Lung (tissue), 12 donors: ENCODE results near the gene CAPS2. TPM values are rescaled to one million over a fixed set of nuclear protein-coding genes. Genes with fewer than 3 reads are reported as not detected.

ENCODE experiments used
- ATAC-seq: fragments of 200-7000 bp; cut with Tn5 transposase; one replicate; pipeline ENCODE4 v1.9.1; 2020; ENCODE audit warnings: moderate number of reproducible peaks; ENCODE audit not compliant: insufficient read depth, low FRiP score
- DNase-seq, 3 donors: peaks; one replicate each; pipeline ENCODE4 v3.0.0-alpha.2; 2013 to 2017
- H3K27ac ChIP-seq, 2 donors: one replicate each; pipeline ENCODE4 v1.5.1; 2013; ENCODE audit warnings: mild to moderate bottlenecking in 2 of 2, moderate library complexity in 2 of 2, control low read depth in 1 of 2, inconsistent platforms in 1 of 2, low read depth in 1 of 2, low read length in 1 of 2
- H3K27me3 ChIP-seq, 3 donors: one replicate each; pipeline ENCODE4 v1.5.1; 2013; ENCODE audit warnings: low read length in 2 of 3; ENCODE audit not compliant: control insufficient read depth in 3 of 3, insufficient read depth in 3 of 3
- H3K36me3 ChIP-seq, 4 donors: one replicate each; pipeline ENCODE4 v1.5.1; 2013; ENCODE audit warnings: low read length in 4 of 4, mild to moderate bottlenecking in 1 of 4, moderate library complexity in 1 of 4; ENCODE audit not compliant: control insufficient read depth in 4 of 4, insufficient read depth in 4 of 4
- H3K4me1 ChIP-seq, 5 donors: one replicate each; pipeline ENCODE4 v1.5.1; 2013; ENCODE audit warnings: low read length in 5 of 5, mild to moderate bottlenecking in 2 of 5, moderate library complexity in 1 of 5; ENCODE audit not compliant: control insufficient read depth in 5 of 5, insufficient read depth in 5 of 5
- H3K4me3 ChIP-seq: one replicate; pipeline ENCODE4 v1.5.1; 2013; ENCODE audit warnings: mild to moderate bottlenecking, control low read depth, moderate library complexity
- H3K9ac ChIP-seq, 2 donors: one replicate each; pipeline ENCODE4 v1.5.1; 2013; ENCODE audit warnings: low read length in 2 of 2, control low read depth in 1 of 2; ENCODE audit not compliant: insufficient read depth in 1 of 2
- H3K9me3 ChIP-seq, 4 donors: one replicate each; pipeline ENCODE4 v1.5.1; 2013; ENCODE audit warnings: low read length in 3 of 4, mild to moderate bottlenecking in 1 of 4, moderate library complexity in 1 of 4; ENCODE audit not compliant: control insufficient read depth in 4 of 4, insufficient read depth in 3 of 4
- WGBS, 2 donors: extraction: QIAGEN DNeasy Blood & Tissue Kit; methylation state at CpG; one replicate each; pipeline ENCODE4 v1.1.7; 2013; 5-methylcytosine and 5-hydroxymethylcytosine counted together
- polyA plus RNA-seq, 2 donors: library from polyadenylated mRNA; stranded (reverse); fragments of 200-250 nt; gene quantifications; one replicate each; pipeline ENCODE4 v1.2.1, GENCODE V29; 2013
- total RNA-seq, 2 donors: library from RNA; depleted of rRNA in 1 of 2; stranded (reverse); fragments of >200 nt in 1 of 2; gene quantifications; one replicate each; pipeline ENCODE4 v1.2.1, GENCODE V29; 2014 to 2021
- TF ChIP-seq, protein P1 (sequence below): IDR thresholded peaks from 2 replicates; pipeline ENCODE4 v1.5.1; 2012; ENCODE audit warnings: mild to moderate bottlenecking; ENCODE audit errors: control extremely low read depth, extremely low read depth
- donor health status: control.
- donor health status: control.
- donor health status: Bipolar disorder and iron deficiency.
- donor health status: healthy.
- donor health status: DM: yes; HTN: yes; CAD: no.

Gene CAPS2
- total and polyA plus RNA-seq, 4 donors, result 2.5 to 11.9 (median 7.4) TPM

DNA sequence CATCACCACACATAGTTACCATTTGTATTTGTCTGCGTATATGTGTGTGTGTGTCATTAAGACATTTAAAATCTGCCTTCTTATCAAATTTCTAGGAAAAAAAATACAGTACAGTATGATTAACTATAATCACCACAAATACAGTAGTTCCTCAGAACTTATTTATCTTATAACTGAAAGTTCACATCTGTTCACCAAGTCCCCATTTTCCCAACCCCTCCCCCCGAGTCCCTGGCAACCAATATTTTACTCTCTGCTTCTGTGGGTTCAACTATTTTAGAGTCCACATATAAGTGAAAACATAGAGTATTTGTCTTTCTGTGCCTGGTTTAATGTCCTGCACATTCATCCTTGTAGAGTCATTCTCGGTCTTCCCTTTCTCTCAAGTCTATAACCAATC, 12.3 kb downstream of the CAPS2 start:
- Histone ChIP-seq H3K4me3 (no peak overlapping the region), H3K4me1 (no peaks in the 10 kb centered on the region), H3K27ac (no peak overlapping the region), H3K9me3 (peaks cover 0 to 2% (median 0%) of the 10 kb centered on the region in 4 donors), H3K36me3 (no peaks in the 10 kb centered on the region), H3K27me3 (no peaks in the 10 kb centered on the region), H3K9ac (no peak overlapping the region)
- whole genome bisulfite sequencing, 2 donors, result 88 to 89% methylated on average over 3 of the region's 3 CpGs
- DNase-seq, result no peak
- ATAC-seq, result no peak
- TF ChIP-seq, protein P1, sequence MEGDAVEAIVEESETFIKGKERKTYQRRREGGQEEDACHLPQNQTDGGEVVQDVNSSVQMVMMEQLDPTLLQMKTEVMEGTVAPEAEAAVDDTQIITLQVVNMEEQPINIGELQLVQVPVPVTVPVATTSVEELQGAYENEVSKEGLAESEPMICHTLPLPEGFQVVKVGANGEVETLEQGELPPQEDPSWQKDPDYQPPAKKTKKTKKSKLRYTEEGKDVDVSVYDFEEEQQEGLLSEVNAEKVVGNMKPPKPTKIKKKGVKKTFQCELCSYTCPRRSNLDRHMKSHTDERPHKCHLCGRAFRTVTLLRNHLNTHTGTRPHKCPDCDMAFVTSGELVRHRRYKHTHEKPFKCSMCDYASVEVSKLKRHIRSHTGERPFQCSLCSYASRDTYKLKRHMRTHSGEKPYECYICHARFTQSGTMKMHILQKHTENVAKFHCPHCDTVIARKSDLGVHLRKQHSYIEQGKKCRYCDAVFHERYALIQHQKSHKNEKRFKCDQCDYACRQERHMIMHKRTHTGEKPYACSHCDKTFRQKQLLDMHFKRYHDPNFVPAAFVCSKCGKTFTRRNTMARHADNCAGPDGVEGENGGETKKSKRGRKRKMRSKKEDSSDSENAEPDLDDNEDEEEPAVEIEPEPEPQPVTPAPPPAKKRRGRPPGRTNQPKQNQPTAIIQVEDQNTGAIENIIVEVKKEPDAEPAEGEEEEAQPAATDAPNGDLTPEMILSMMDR, result no peak

DNA sequence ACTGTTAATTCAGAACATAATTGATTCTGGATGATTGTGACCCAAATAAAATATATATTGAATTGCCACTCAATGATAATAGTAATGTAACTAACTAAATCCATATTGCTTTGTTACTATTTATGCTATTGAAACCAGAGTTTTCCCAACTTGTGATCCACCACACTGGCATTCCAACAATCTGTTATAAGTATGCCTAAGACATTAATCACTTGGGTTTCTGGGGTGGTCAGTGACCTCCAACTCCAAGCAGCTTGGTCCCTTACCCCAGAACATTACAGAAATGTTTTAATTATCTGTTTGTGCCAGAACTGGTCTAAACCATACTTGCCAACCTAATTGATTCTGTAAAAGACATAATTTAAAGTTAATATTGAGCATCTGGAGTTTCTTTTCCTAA, 14.6 kb downstream of the CAPS2 start:
- no peaks in the 10 kb centered on the region for H3K27me3 ChIP-seq
- no peak overlapping the region for H3K4me3 ChIP-seq
- no peak overlapping the region for H3K9ac ChIP-seq
- H3K36me3 ChIP-seq, result no peaks in the 10 kb centered on the region
- H3K27ac ChIP-seq, result no peak overlapping the region
- no peaks in the 10 kb centered on the region for H3K4me1 ChIP-seq
- H3K9me3 ChIP-seq, result peaks cover 0 to 2% (median 0%) of the 10 kb centered on the region in 4 donors
- TF ChIP-seq, protein P1, result no peak
- DNase-seq (no peak), ATAC-seq (no peak)

DNA sequence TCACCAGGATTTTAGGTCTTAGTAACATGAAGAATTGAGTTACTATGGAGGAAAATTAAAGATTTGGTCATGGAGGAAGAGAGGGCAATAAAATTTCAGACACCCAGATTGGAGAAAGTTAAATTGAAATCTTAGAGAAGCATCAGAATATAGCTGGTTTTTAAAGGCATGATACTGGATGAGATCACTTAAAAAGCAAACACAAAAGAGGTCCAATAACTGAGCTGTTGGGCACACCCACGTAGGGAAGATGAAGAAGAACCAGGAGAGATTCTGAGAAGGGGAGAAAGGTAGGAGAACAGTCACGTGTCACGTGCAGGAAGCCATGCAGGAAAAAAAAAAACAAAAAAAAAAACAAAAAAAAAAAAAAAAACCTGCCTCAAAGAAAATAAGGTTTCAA, 18.8 kb downstream of the CAPS2 start:
- ATAC-seq, result no peak
- no peak for DNase-seq
- 78 to 91% methylated on average over 3 of the region's 3 CpGs for WGBS, 2 donors
- no peak overlapping the region for H3K27ac ChIP-seq
- no peak overlapping the region for H3K4me3 ChIP-seq
- no peaks in the 10 kb centered on the region for H3K27me3 ChIP-seq
- no peaks in the 10 kb centered on the region for H3K36me3 ChIP-seq
- no peaks in the 10 kb centered on the region for H3K9me3 ChIP-seq
- TF ChIP-seq, protein P1, result no peak
- H3K9ac ChIP-seq, result no peak overlapping the region
- no peaks in the 10 kb centered on the region for H3K4me1 ChIP-seq

DNA sequence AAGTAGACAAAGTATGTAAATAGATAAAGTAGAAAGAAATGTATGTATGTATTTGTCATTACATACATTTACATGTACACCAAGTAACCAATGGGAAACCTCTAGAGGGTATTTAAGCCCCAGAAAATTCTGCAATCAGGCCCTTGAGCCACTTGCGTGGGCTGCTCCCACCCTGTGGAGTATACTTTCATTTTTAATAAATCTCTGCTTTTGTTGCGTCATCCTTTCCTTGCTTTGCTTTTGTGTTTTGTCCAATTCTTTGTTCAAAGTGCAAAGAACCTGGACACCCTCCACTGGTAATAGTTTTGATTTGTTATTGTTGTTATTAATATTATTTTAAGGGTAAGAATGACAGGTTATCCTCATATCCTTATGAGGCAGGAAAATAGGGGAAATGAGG, 21.8 kb downstream of the CAPS2 start:
- Histone ChIP-seq H3K9me3 (peaks cover 0 to 4% (median 0%) of the 10 kb centered on the region in 4 donors), H3K27ac (no peak overlapping the region), H3K9ac (no peak overlapping the region), H3K4me3 (no peak overlapping the region), H3K27me3 (no peaks in the 10 kb centered on the region), H3K4me1 (no peaks in the 10 kb centered on the region), H3K36me3 (peaks cover 0 to 3% (median 0%) of the 10 kb centered on the region in 4 donors)
- ATAC-seq (no peak), DNase-seq (no peak)
- TF ChIP-seq, protein P1, result no peak
- WGBS, 2 donors, result 90 to 91% methylated on average over 2 of the region's 2 CpGs
